ENCODE results near the gene UBLCP1.
"Not testable (repeated sequence)": the region's sequence is repeated elsewhere in the genome, so short reads cannot be mapped to it uniquely, and the experiment has no call there.

UBLCP1 gene

GRCh38 chr5:159294921-159295320 is 31.8 kb downstream of the UBLCP1 start:
- Histone ChIP-seq H3K36me3 (ENCODE audit: insufficient read depth, low read depth, low read length) (no peaks in the 10 kb centered on the region), H3K4me3 (ENCODE audit: low read length) (no peak overlapping the region), H3K27ac (ENCODE audit: low read length) (no peak overlapping the region), H3K4me1 (ENCODE audit: insufficient read depth, low read length) (no peaks in the 10 kb centered on the region), H3K9me3 (ENCODE audit: insufficient read depth, low read depth, low read length) (peaks cover 4% of the 10 kb centered on the region), H3K27me3 (ENCODE audit: insufficient read depth, low read length) (no peaks in the 10 kb centered on the region), H3K9ac (ENCODE audit: low read depth, low read length) (no peak overlapping the region)

GRCh38 chr5:159297300-159297699 is 34.2 kb downstream of the UBLCP1 start:
- H3K27me3 ChIP-seq (ENCODE audit: insufficient read depth, low read length); H3K36me3 ChIP-seq (ENCODE audit: insufficient read depth, low read depth, low read length); H3K9ac ChIP-seq (ENCODE audit: low read depth, low read length); H3K4me3 ChIP-seq (ENCODE audit: low read length); H3K27ac ChIP-seq (ENCODE audit: low read length); H3K4me1 ChIP-seq (ENCODE audit: insufficient read depth, low read length): not testable (repeated sequence)
- peaks cover 17% of the 10 kb centered on the region for H3K9me3 ChIP-seq (ENCODE audit: insufficient read depth, low read depth, low read length)

GRCh38 chr5:159301466-159301865 is 38.4 kb downstream of the UBLCP1 start:
- no peaks in the 10 kb centered on the region for H3K4me1 ChIP-seq (ENCODE audit: insufficient read depth, low read length)
- H3K27ac ChIP-seq (ENCODE audit: low read length), result no peak overlapping the region
- H3K36me3 ChIP-seq (ENCODE audit: insufficient read depth, low read depth, low read length), result no peaks in the 10 kb centered on the region
- H3K9ac ChIP-seq (ENCODE audit: low read depth, low read length), result no peak overlapping the region
- no peak overlapping the region for H3K4me3 ChIP-seq (ENCODE audit: low read length)
- no peaks in the 10 kb centered on the region for H3K27me3 ChIP-seq (ENCODE audit: insufficient read depth, low read length)
- peaks cover 33% of the 10 kb centered on the region for H3K9me3 ChIP-seq (ENCODE audit: insufficient read depth, low read depth, low read length)

- peaks cover 33% of the 10 kb centered on the region for H3K9me3 ChIP-seq (ENCODE audit: insufficient read depth, low read depth, low read length)
- not testable (repeated sequence) for H3K36me3 ChIP-seq (ENCODE audit: insufficient read depth, low read depth, low read length); H3K4me3 ChIP-seq (ENCODE audit: low read length); H3K4me1 ChIP-seq (ENCODE audit: insufficient read depth, low read length); H3K27ac ChIP-seq (ENCODE audit: low read length); H3K27me3 ChIP-seq (ENCODE audit: insufficient read depth, low read length); H3K9ac ChIP-seq (ENCODE audit: low read depth, low read length)
These were observed 39.1 kb downstream of the UBLCP1 start for GRCh38 chr5:159301929-159302860.

- no peak overlapping the region for H3K4me3 ChIP-seq (ENCODE audit: low read length)
- no peak overlapping the region for H3K27ac ChIP-seq (ENCODE audit: low read length)
- peaks cover under 1% of the 10 kb centered on the region; the same call in 1 of the 2 replicates for H3K27me3 ChIP-seq (ENCODE audit: insufficient read depth, low read length)
- no peaks in the 10 kb centered on the region for H3K4me1 ChIP-seq (ENCODE audit: insufficient read depth, low read length)
- no peak overlapping the region for H3K9ac ChIP-seq (ENCODE audit: low read depth, low read length)
- H3K9me3 ChIP-seq (ENCODE audit: insufficient read depth, low read depth, low read length), result peaks cover 33% of the 10 kb centered on the region
- H3K36me3 ChIP-seq (ENCODE audit: insufficient read depth, low read depth, low read length), result no peaks in the 10 kb centered on the region
These were observed 40.2 kb downstream of the UBLCP1 start for GRCh38 chr5:159303286-159303685.

- Histone ChIP-seq H3K9me3 (ENCODE audit: insufficient read depth, low read depth, low read length) (peaks cover 29% of the 10 kb centered on the region), H3K27me3 (ENCODE audit: insufficient read depth, low read length) (peaks cover 18% of the 10 kb centered on the region), H3K27ac (ENCODE audit: low read length) (no peak overlapping the region), H3K9ac (ENCODE audit: low read depth, low read length) (no peak overlapping the region), H3K4me3 (ENCODE audit: low read length) (no peak overlapping the region), H3K4me1 (ENCODE audit: insufficient read depth, low read length) (no peaks in the 10 kb centered on the region), H3K36me3 (ENCODE audit: insufficient read depth, low read depth, low read length) (no peaks in the 10 kb centered on the region)
These were observed 42.0 kb downstream of the UBLCP1 start for GRCh38 chr5:159304961-159305595.

- no peaks in the 10 kb centered on the region for H3K9me3 ChIP-seq (ENCODE audit: insufficient read depth, low read depth, low read length)
- H3K4me1 ChIP-seq (ENCODE audit: insufficient read depth, low read length), result no peaks in the 10 kb centered on the region
- H3K4me3 ChIP-seq (ENCODE audit: low read length), result peak overlapping the region; percentile 57
- peaks cover 41% of the 10 kb centered on the region for H3K27me3 ChIP-seq (ENCODE audit: insufficient read depth, low read length)
- no peak overlapping the region for H3K9ac ChIP-seq (ENCODE audit: low read depth, low read length)
- no peak overlapping the region for H3K27ac ChIP-seq (ENCODE audit: low read length)
- no peaks in the 10 kb centered on the region for H3K36me3 ChIP-seq (ENCODE audit: insufficient read depth, low read depth, low read length)
These were observed 46.8 kb downstream of the UBLCP1 start for GRCh38 chr5:159309689-159310433.

- Histone ChIP-seq H3K4me3 (ENCODE audit: low read length) (peak overlapping the region; percentile 57), H3K9me3 (ENCODE audit: insufficient read depth, low read depth, low read length) (no peaks in the 10 kb centered on the region), H3K4me1 (ENCODE audit: insufficient read depth, low read length) (no peaks in the 10 kb centered on the region), H3K36me3 (ENCODE audit: insufficient read depth, low read depth, low read length) (no peaks in the 10 kb centered on the region), H3K27ac (ENCODE audit: low read length) (no peak overlapping the region), H3K27me3 (ENCODE audit: insufficient read depth, low read length) (peaks cover 41% of the 10 kb centered on the region), H3K9ac (ENCODE audit: low read depth, low read length) (no peak overlapping the region)
These were observed 47.4 kb downstream of the UBLCP1 start for GRCh38 chr5:159310511-159310910.

- no peaks in the 10 kb centered on the region for H3K9me3 ChIP-seq (ENCODE audit: insufficient read depth, low read depth, low read length)
- H3K4me3 ChIP-seq (ENCODE audit: low read length), result peak overlapping the region; percentile 57
- no peak overlapping the region for H3K9ac ChIP-seq (ENCODE audit: low read depth, low read length)
- H3K27ac ChIP-seq (ENCODE audit: low read length), result no peak overlapping the region
- peaks cover 41% of the 10 kb centered on the region for H3K27me3 ChIP-seq (ENCODE audit: insufficient read depth, low read length)
- H3K36me3 ChIP-seq (ENCODE audit: insufficient read depth, low read depth, low read length), result no peaks in the 10 kb centered on the region
- no peaks in the 10 kb centered on the region for H3K4me1 ChIP-seq (ENCODE audit: insufficient read depth, low read length)
These were observed 48.0 kb downstream of the UBLCP1 start for GRCh38 chr5:159311063-159311462.

- Histone ChIP-seq H3K36me3 (ENCODE audit: insufficient read depth, low read depth, low read length) (no peaks in the 10 kb centered on the region), H3K9me3 (ENCODE audit: insufficient read depth, low read depth, low read length) (no peaks in the 10 kb centered on the region), H3K27ac (ENCODE audit: low read length) (no peak overlapping the region), H3K9ac (ENCODE audit: low read depth, low read length) (no peak overlapping the region), H3K4me1 (ENCODE audit: insufficient read depth, low read length) (no peaks in the 10 kb centered on the region), H3K27me3 (ENCODE audit: insufficient read depth, low read length) (peaks cover 41% of the 10 kb centered on the region), H3K4me3 (ENCODE audit: low read length) (no peak overlapping the region)
These were observed 50.1 kb downstream of the UBLCP1 start for GRCh38 chr5:159313197-159313596.

- no peaks in the 10 kb centered on the region for H3K36me3 ChIP-seq (ENCODE audit: insufficient read depth, low read depth, low read length)
- H3K27ac ChIP-seq (ENCODE audit: low read length), result no peak overlapping the region
- H3K4me1 ChIP-seq (ENCODE audit: insufficient read depth, low read length), result no peaks in the 10 kb centered on the region
- H3K4me3 ChIP-seq (ENCODE audit: low read length), result no peak overlapping the region
- no peak overlapping the region for H3K9ac ChIP-seq (ENCODE audit: low read depth, low read length)
- no peaks in the 10 kb centered on the region for H3K9me3 ChIP-seq (ENCODE audit: insufficient read depth, low read depth, low read length)
- peaks cover 6% of the 10 kb centered on the region for H3K27me3 ChIP-seq (ENCODE audit: insufficient read depth, low read length)
These were observed 53.7 kb downstream of the UBLCP1 start for GRCh38 chr5:159316519-159317383.
